Neural cell (in vitro differentiated cells): ENCODE data around the gene MRGPRD. TPM values are rescaled to one million over a fixed set of nuclear protein-coding genes. Genes with fewer than 3 reads are reported as not detected.

Source experiments
- H2AFZ ChIP-seq: fragments of 200-600, 300-800 bp; sonication (generic), shearing (Covaris generic); 2 replicates; pipeline ENCODE4 v1.6.0; 2014; ENCODE audit warnings: low read depth, mild to moderate bottlenecking, antibody characterized with exemption, low read length, moderate library complexity
- H3F3A ChIP-seq: fragments of 200-600 bp; shearing (Covaris generic); 2 replicates; pipeline ENCODE4 v1.6.1; 2016; ENCODE audit warnings: mild to moderate bottlenecking, moderate library complexity, mixed read lengths, antibody characterized with exemption, low read length; ENCODE audit not compliant: insufficient read depth, poor library complexity, severe bottlenecking
- H3K27ac ChIP-seq: fragments of 200-600, 300-800 bp; sonication (generic), shearing (Covaris generic); 2 replicates; pipeline ENCODE4 v1.5.1; 2014; ENCODE audit warnings: mild to moderate bottlenecking, low read length, moderate library complexity
- H3K27me3 ChIP-seq: fragments of 300-800, 200-600 bp; sonication (generic), shearing (Covaris generic); 2 replicates; pipeline ENCODE4 v1.6.0; 2014; ENCODE audit warnings: mild to moderate bottlenecking, low read depth, low read length, moderate library complexity; ENCODE audit not compliant: insufficient read depth
- H3K36me3 ChIP-seq: fragments of 300-800, 200-600 bp; sonication (generic), shearing (Covaris generic); 2 replicates; pipeline ENCODE4 v1.5.1; 2014; ENCODE audit warnings: mild to moderate bottlenecking, antibody characterized with exemption, low read length, moderate library complexity; ENCODE audit not compliant: insufficient read depth
- H3K4me2 ChIP-seq: fragments of 300-800, 200-600 bp; sonication (generic), shearing (Covaris generic); 2 replicates; pipeline ENCODE4 v1.6.0; 2014; ENCODE audit warnings: mild to moderate bottlenecking, low read length
- H3K4me3 ChIP-seq: fragments of 300-800, 200-600 bp; sonication (generic), shearing (Covaris generic); 2 replicates; pipeline ENCODE4 v1.5.1; 2014; ENCODE audit warnings: mild to moderate bottlenecking, low read length, moderate library complexity
- H3K79me2 ChIP-seq: fragments of 200-600 bp; shearing (Covaris generic); replicated peaks from 2 replicates; pipeline ENCODE4 v1.6.0; 2014; ENCODE audit warnings: mild to moderate bottlenecking, low read length, moderate library complexity; ENCODE audit not compliant: insufficient read depth
- H3K9ac ChIP-seq: fragments of 300-800, 200-600 bp; sonication (generic), shearing (Covaris generic); 2 replicates; pipeline ENCODE4 v1.6.1; 2016; ENCODE audit warnings: mild to moderate bottlenecking, low read length, mixed read lengths
- H3K9me2 ChIP-seq: fragments of 200-600 bp; shearing (Covaris generic); 2 replicates; pipeline ENCODE4 v1.6.1; 2016; ENCODE audit warnings: mild to moderate bottlenecking, low read length, mixed read lengths; ENCODE audit not compliant: insufficient read depth
- H3K9me3 ChIP-seq: fragments of 200-600, 300-800 bp; sonication (generic), shearing (Covaris generic); 2 replicates; pipeline ENCODE4 v1.6.1; 2016; ENCODE audit warnings: mild to moderate bottlenecking, mixed run types, low read length, moderate library complexity, mixed read lengths
- H4K20me1 ChIP-seq: fragments of 200-600 bp; shearing (Covaris generic); 2 replicates; pipeline ENCODE4 v1.6.1; 2016; ENCODE audit warnings: mild to moderate bottlenecking, mixed run types; ENCODE audit not compliant: insufficient read depth
- EP300 ChIP-seq: fragments of 450-650 bp; conservative IDR thresholded peaks from 2 replicates; pipeline ENCODE4 v1.6.1; 2014; ENCODE audit warnings: antibody characterized with exemption, mild to moderate bottlenecking, moderate library complexity; ENCODE audit not compliant: poor library complexity, severe bottlenecking
- EZH2 ChIP-seq: fragments of 200-600, 300-800 bp; shearing (Covaris generic), sonication (generic); IDR thresholded peaks from 2 replicates; pipeline ENCODE4 v1.6.1; 2014; ENCODE audit warnings: antibody characterized with exemption, low read length, borderline replicate concordance, mild to moderate bottlenecking; ENCODE audit not compliant: insufficient read depth, poor library complexity, severe bottlenecking
- MXI1 ChIP-seq: fragments of 450-650 bp; conservative IDR thresholded peaks from 2 replicates; pipeline ENCODE4 v1.6.1; 2014; ENCODE audit warnings: antibody characterized with exemption, mild to moderate bottlenecking; ENCODE audit not compliant: poor library complexity, severe bottlenecking
- POLR2AphosphoS5 ChIP-seq: IDR thresholded peaks from 2 replicates; pipeline ENCODE4 v1.6.1; 2012
- RAD21 ChIP-seq: fragments of 450-650 bp; conservative IDR thresholded peaks from 2 replicates; pipeline ENCODE4 v1.6.1; 2014; ENCODE audit warnings: antibody characterized with exemption, mild to moderate bottlenecking, moderate library complexity
- SMC3 ChIP-seq: fragments of 450-650 bp; conservative IDR thresholded peaks from 2 replicates; pipeline ENCODE4 v1.6.1; 2014; ENCODE audit warnings: antibody characterized with exemption, mild to moderate bottlenecking, moderate library complexity; ENCODE audit not compliant: poor library complexity
- TAF1 ChIP-seq: IDR thresholded peaks from 2 replicates; pipeline ENCODE4 v1.6.1; 2012; ENCODE audit warnings: low read depth
- polyA plus RNA-seq: library from polyadenylated mRNA; depleted of rRNA; stranded (reverse); fragments of >200 nt; gene quantifications from 2 replicates; pipeline ENCODE4 v1.2.3, GENCODE V29; 2014
- TF ChIP-seq, protein P1 (sequence below): fragments of 450-650 bp; IDR thresholded peaks from 2 replicates; pipeline ENCODE4 v1.5.1; 2014; ENCODE audit warnings: antibody characterized with exemption, mild to moderate bottlenecking, moderate library complexity; ENCODE audit not compliant: poor library complexity, severe bottlenecking
- TF ChIP-seq, protein P2 (sequence below): IDR thresholded peaks from 2 replicates; pipeline ENCODE4 v1.6.1; 2012; ENCODE audit warnings: borderline replicate concordance

The MRGPRD gene
- polyA plus RNA-seq, 1 donor from 2014 or later = not detected

DNA sequence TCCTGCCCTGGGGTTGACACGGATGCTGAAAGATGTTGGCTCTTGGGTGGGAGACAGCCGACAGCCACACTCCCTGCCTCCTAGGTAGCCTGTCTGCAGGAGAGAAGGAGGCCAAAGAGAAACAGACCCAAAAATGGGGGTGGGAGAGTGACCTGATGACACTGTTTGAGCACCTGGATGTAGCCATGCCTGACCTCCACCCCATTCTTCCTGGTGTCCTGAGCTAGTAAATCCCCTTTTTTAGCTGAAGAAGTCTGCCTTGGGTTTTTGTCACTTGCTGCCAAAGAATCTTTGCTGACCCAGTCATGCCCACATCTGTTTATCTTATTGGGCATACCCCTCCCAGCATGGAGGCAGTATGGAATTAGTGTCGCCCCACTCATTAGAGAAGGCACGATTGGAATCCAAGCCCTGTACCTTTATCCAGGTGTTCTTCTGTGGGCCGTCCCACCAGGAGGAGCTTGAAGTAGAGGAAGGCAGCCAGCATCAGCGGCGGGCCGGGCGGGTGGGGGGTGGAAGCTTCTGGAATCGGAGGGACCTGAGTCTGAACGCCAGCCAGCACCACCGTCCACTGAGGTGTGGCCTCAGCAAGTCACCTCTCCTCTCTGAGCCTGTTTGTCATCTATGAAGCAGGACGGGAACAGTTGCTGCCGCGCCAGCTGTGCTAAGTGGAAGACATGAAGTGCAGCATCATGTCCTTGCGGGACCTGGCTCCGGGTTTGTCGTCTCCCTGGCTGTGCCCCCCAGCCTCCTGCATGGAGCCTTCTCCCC is 39.3 kb downstream of the MRGPRD start:
- H3K79me2 ChIP-seq = no peaks in the 10 kb centered on the region
- H3K27me3 ChIP-seq = no peaks in the 10 kb centered on the region
- no peak for TF ChIP-seq MXI1
- no peak for TF ChIP-seq TAF1
- TF ChIP-seq EP300 = no peak
- TF ChIP-seq, protein P1, sequence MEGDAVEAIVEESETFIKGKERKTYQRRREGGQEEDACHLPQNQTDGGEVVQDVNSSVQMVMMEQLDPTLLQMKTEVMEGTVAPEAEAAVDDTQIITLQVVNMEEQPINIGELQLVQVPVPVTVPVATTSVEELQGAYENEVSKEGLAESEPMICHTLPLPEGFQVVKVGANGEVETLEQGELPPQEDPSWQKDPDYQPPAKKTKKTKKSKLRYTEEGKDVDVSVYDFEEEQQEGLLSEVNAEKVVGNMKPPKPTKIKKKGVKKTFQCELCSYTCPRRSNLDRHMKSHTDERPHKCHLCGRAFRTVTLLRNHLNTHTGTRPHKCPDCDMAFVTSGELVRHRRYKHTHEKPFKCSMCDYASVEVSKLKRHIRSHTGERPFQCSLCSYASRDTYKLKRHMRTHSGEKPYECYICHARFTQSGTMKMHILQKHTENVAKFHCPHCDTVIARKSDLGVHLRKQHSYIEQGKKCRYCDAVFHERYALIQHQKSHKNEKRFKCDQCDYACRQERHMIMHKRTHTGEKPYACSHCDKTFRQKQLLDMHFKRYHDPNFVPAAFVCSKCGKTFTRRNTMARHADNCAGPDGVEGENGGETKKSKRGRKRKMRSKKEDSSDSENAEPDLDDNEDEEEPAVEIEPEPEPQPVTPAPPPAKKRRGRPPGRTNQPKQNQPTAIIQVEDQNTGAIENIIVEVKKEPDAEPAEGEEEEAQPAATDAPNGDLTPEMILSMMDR = no peak
- TF ChIP-seq SMC3 = no peak
- no peak for TF ChIP-seq EZH2
- no peak for TF ChIP-seq POLR2AphosphoS5
- no peak for TF ChIP-seq RAD21
- TF ChIP-seq, protein P2, sequence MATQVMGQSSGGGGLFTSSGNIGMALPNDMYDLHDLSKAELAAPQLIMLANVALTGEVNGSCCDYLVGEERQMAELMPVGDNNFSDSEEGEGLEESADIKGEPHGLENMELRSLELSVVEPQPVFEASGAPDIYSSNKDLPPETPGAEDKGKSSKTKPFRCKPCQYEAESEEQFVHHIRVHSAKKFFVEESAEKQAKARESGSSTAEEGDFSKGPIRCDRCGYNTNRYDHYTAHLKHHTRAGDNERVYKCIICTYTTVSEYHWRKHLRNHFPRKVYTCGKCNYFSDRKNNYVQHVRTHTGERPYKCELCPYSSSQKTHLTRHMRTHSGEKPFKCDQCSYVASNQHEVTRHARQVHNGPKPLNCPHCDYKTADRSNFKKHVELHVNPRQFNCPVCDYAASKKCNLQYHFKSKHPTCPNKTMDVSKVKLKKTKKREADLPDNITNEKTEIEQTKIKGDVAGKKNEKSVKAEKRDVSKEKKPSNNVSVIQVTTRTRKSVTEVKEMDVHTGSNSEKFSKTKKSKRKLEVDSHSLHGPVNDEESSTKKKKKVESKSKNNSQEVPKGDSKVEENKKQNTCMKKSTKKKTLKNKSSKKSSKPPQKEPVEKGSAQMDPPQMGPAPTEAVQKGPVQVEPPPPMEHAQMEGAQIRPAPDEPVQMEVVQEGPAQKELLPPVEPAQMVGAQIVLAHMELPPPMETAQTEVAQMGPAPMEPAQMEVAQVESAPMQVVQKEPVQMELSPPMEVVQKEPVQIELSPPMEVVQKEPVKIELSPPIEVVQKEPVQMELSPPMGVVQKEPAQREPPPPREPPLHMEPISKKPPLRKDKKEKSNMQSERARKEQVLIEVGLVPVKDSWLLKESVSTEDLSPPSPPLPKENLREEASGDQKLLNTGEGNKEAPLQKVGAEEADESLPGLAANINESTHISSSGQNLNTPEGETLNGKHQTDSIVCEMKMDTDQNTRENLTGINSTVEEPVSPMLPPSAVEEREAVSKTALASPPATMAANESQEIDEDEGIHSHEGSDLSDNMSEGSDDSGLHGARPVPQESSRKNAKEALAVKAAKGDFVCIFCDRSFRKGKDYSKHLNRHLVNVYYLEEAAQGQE = no peak
- H3K4me2 ChIP-seq = no peak overlapping the region
- no peaks in the 10 kb centered on the region for H3F3A ChIP-seq
- no peaks in the 10 kb centered on the region for H3K9me2 ChIP-seq
- no peak overlapping the region for H2AFZ ChIP-seq
- H4K20me1 ChIP-seq = no peaks in the 10 kb centered on the region
- no peak overlapping the region for H3K4me3 ChIP-seq
- H3K9ac ChIP-seq = no peak overlapping the region
- H3K36me3 ChIP-seq = no peaks in the 10 kb centered on the region
- H3K9me3 ChIP-seq = no peaks in the 10 kb centered on the region
- H3K27ac ChIP-seq = no peak overlapping the region

DNA sequence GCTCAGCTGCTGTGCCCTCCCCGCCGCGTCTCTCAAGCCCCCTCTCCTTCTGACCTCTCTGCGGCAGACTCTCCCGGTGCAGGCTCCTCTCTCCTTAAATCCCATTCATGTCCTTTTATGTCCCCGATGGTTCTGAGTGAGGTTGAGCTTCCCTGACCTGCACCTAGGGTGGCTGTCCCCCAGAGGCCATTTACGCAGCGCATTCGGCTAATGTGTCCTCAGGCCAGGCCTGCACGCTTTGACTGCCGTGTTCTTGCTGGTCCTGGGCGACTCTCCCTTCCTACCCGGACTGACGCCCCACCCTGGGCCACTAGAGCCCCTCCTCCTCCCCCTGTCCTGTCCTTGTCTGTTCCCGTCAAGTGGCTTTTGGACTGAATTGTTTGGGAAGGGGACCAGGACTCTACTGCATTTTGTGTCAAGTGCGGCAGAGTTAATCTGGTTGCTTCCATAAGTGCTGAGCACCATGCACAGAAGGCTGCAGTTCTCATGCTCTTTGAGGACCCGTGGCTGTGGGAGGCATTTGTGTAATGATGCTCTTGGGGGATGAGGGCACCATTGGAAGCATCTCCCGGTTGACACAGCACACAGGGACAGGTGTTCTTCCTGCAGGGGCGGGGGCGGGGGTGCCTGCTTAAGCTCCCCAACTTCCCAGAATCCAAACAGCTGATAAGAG is 40.0 kb downstream of the MRGPRD start:
- no peak overlapping the region for H3K9ac ChIP-seq
- no peaks in the 10 kb centered on the region for H3K36me3 ChIP-seq
- H4K20me1 ChIP-seq = no peaks in the 10 kb centered on the region
- TF ChIP-seq POLR2AphosphoS5 = no peak
- TF ChIP-seq, protein P1 = no peak
- no peak for TF ChIP-seq TAF1
- TF ChIP-seq RAD21 = no peak
- TF ChIP-seq EZH2 = no peak
- no peak for TF ChIP-seq EP300
- TF ChIP-seq SMC3 = no peak
- TF ChIP-seq MXI1 = no peak
- TF ChIP-seq, protein P2 = no peak
- H3K79me2 ChIP-seq = no peaks in the 10 kb centered on the region
- no peak overlapping the region for H3K27ac ChIP-seq
- no peaks in the 10 kb centered on the region for H3F3A ChIP-seq
- H3K9me3 ChIP-seq = no peaks in the 10 kb centered on the region
- no peaks in the 10 kb centered on the region for H3K9me2 ChIP-seq
- H3K27me3 ChIP-seq = no peaks in the 10 kb centered on the region
- H3K4me2 ChIP-seq = no peak overlapping the region
- H3K4me3 ChIP-seq = no peak overlapping the region
- no peak overlapping the region for H2AFZ ChIP-seq
